Measurements from ENCODE around the gene ELK4.

The ELK4 gene

DNA sequence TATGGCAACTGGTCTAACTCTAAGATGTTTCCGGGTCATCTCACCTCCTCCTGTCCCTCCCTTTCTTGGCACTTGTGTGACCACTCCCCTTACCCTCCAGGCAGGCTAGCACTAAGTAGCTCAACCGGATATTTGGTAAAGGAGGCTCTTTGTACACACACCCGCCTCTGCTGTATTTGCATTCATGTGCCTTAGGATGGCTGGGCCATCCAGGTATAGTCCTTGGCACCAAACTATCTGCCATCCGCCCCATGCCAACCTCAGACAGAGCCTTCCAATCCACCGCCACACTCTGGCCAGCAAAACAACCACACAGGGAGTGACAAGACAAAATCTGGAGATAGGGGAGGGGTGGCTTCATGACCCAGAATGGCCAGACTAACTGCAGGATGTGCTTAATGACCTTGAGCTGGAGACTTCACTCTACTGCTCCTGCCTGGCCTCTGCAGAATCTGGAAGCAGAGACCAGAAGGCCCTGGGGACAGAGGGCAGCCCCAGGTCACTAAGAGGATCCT lies 67.8 kb downstream of the ELK4 start:
- DNase-seq (ENCODE audit: low spot score): peak; percentile 32

DNA sequence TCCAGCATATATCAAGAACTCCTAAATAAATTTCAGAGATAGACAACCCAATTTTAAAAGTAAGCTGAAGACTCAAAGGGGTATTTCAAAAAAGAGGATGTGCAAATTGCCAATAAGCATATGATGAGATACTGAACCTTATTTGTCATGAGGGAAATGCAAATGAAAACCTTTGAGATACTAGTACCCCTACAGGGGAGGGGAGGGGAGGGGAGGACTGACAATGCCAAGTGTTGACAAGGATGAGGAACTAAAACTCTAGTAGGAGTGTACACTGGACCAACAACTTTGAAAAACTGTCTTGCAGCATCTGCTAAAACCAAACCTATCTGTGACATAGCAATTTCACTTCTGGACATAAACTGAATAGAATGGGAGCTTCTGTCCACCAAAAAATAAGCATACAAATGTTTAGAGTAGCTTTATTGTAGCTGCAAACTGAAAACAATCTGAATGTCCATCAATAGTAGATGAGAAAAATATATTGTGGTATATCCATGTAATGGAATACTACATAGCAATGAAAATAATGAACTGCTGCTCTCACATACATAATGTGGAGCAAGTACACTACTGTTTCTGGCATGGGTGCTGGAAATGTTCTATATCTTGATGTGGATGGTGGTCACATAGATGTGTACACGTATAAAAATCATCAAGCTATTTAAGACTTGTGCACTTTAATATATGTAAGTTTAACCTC lies 70.2 kb downstream of the ELK4 start:
- DNase-seq (ENCODE audit: low spot score): no peak

Measured in ecto neural progenitor cell (in vitro differentiated cells).